SK-N-SH treated with all-trans-retinoic acid at 6 μM for 48 hours (cell line): ENCODE measurements around the gene SLC35E4.

Experiments used
- ESRRG ChIP-seq: fragments of 250-450 bp; sonication (Bioruptor Pico); IDR thresholded peaks from 2 replicates; pipeline ENCODE4 v1.6.1; 2021; ENCODE audit warnings: mild to moderate bottlenecking
- RARB ChIP-seq: fragments of 250-450 bp; sonication (Bioruptor Pico); IDR thresholded peaks from 2 replicates; pipeline ENCODE4 v1.8.0; 2021; ENCODE audit warnings: mild to moderate bottlenecking, moderate library complexity
- TOX ChIP-seq: fragments of 250-450 bp; sonication (Bioruptor Pico); IDR thresholded peaks from 2 replicates; pipeline ENCODE4 v1.8.0; 2021; ENCODE audit warnings: mild to moderate bottlenecking, moderate library complexity, borderline replicate concordance
- ZC3H10 ChIP-seq: fragments of 250-450 bp; sonication (Bioruptor Pico); IDR thresholded peaks from 2 replicates; pipeline ENCODE4 v1.5.1; 2021; ENCODE audit warnings: mild to moderate bottlenecking, moderate library complexity
- ZFP3 ChIP-seq: fragments of 250-450 bp; sonication (Bioruptor Pico); IDR thresholded peaks from 2 replicates; pipeline ENCODE4 v1.5.0; 2020; ENCODE audit warnings: mild to moderate bottlenecking, moderate library complexity
- ZNF70 ChIP-seq: fragments of 450-650 bp; formaldehyde crosslinking; IDR thresholded peaks from 2 replicates; pipeline ENCODE4 v1.5.0; 2020; ENCODE audit warnings: mild to moderate bottlenecking, moderate library complexity
- ZNF8 ChIP-seq: fragments of 450-650 bp; formaldehyde crosslinking; IDR thresholded peaks from 2 replicates; pipeline ENCODE4 v1.5.0; 2020; ENCODE audit warnings: mild to moderate bottlenecking, moderate library complexity
- TF ChIP-seq, protein P1 (sequence below): fragments of 250-450 bp; sonication (Bioruptor Pico); IDR thresholded peaks from 2 replicates; pipeline ENCODE4 v1.8.0; 2021; ENCODE audit warnings: low read depth, mild to moderate bottlenecking, moderate library complexity, borderline replicate concordance
- TF ChIP-seq, protein P2 (sequence below): fragments of 250-450 bp; sonication (Bioruptor Pico); IDR thresholded peaks from 2 replicates; pipeline ENCODE4 v1.5.1; 2020; ENCODE audit warnings: low read depth, mild to moderate bottlenecking, moderate library complexity

DNA sequence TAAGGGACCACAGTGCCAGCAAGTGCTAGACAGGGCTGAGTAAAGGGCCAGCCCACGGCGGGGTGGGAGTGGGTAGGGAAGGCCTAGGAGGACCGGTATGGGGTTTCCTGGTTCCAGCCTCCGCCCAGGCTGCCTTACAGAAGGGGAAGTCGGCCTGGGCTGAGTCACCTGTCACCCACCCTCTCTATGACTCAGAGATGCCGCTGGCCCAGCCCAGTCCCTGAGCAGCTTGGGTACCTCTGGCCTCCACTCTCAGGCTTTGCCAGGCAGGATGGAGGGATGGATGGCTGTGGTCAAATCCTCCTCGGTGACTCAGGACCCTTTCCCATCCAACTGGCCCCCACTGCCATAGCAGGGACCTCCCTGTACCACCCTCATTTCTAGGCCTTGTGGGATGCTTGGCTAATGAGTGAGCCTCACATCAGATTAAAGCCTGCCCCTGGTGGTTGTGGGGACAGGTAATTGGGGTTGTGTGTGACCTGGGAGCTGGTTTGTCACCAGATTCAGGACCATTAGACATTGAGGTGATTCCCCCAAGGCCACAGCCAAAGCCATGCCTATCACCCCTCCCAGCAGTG is 13.9 kb downstream of the SLC35E4 start:
- no peak for TF ChIP-seq ZNF70 (CRISPR knock-in tag)
- TF ChIP-seq RARB (CRISPR knock-in tag) = no peak
- TF ChIP-seq, protein P1, sequence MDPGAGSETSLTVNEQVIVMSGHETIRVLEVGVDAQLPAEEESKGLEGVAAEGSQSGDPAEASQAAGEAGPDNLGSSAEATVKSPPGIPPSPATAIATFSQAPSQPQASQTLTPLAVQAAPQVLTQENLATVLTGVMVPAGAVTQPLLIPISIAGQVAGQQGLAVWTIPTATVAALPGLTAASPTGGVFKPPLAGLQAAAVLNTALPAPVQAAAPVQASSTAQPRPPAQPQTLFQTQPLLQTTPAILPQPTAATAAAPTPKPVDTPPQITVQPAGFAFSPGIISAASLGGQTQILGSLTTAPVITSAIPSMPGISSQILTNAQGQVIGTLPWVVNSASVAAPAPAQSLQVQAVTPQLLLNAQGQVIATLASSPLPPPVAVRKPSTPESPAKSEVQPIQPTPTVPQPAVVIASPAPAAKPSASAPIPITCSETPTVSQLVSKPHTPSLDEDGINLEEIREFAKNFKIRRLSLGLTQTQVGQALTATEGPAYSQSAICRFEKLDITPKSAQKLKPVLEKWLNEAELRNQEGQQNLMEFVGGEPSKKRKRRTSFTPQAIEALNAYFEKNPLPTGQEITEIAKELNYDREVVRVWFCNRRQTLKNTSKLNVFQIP = no peak
- no peak for TF ChIP-seq ZNF8
- TF ChIP-seq, protein P2, sequence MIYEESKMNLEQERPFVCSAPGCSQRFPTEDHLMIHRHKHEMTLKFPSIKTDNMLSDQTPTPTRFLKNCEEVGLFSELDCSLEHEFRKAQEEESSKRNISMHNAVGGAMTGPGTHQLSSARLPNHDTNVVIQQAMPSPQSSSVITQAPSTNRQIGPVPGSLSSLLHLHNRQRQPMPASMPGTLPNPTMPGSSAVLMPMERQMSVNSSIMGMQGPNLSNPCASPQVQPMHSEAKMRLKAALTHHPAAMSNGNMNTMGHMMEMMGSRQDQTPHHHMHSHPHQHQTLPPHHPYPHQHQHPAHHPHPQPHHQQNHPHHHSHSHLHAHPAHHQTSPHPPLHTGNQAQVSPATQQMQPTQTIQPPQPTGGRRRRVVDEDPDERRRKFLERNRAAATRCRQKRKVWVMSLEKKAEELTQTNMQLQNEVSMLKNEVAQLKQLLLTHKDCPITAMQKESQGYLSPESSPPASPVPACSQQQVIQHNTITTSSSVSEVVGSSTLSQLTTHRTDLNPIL (CRISPR knock-in tag) = no peak
- no peak for TF ChIP-seq ZC3H10 (CRISPR knock-in tag)
- no peak for TF ChIP-seq ZFP3 (CRISPR knock-in tag)
- TF ChIP-seq ESRRG = no peak
- no peak for TF ChIP-seq TOX (CRISPR knock-in tag)
